T-helper 1 cell (primary cell): ENCODE measurements around the gene PASK.
"Not testable (repeated sequence)": the region's sequence is repeated elsewhere in the genome, so short reads cannot be mapped to it uniquely, and the experiment has no call there.

Experiments used
- DNase-seq, 5 donors: peaks; one replicate each; pipeline ENCODE4 v3.0.0-alpha.2; 2012 to 2020
- total RNA-seq, 4 donors: gene quantifications; one replicate each; lab custom pipeline; 2026; lab: John Stamatoyannopoulos, UW

The PASK gene
- total RNA-seq: 98.0 to 183 (median 151) reads per million in 4 donors

DNA sequence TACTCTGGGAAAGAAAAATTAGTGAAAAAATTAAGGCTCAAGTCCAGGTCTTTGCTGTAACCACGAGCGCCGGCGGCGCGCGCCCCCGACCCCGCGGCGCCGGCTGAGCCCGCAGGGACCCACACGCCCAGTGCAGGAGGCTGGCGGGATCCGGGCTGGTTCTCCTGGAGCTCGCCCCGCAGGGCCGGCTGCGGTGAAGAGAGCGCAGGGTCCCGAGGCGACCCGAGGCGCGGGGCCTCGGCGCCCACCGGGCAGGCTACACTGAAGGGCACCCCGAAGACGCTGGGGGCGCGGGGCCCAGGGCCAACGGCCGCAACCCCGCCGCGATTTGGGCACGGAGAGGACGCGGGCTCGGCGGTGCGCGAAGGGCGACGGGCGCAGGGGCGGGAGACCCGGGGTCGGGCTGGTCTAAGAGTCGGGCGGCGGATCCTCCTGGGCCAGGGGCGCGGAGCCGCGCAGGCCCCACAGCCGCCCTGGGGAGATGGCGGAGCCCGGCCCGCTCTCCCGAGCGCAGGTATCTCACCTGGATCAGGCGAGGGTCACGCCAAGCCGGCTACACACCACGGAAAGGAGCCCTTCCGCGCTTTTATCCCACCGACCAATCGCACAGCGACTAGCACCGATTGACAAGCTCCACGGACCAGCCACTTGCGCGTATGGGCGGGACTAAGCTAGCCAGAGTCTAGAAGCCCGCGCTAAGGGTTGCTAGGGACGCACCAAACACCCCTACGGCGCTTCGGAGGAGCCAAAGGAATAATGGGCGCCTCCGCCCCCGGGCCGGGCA lies at the start of gene PASK:
TSS of gene PASK (minus strand) at position 582 of the 784 bp plus-strand sequence. CDS start 6,440 bp downstream, outside the sequence.
- peak; percentile 86 to 95 (median 90) for DNase-seq

DNA sequence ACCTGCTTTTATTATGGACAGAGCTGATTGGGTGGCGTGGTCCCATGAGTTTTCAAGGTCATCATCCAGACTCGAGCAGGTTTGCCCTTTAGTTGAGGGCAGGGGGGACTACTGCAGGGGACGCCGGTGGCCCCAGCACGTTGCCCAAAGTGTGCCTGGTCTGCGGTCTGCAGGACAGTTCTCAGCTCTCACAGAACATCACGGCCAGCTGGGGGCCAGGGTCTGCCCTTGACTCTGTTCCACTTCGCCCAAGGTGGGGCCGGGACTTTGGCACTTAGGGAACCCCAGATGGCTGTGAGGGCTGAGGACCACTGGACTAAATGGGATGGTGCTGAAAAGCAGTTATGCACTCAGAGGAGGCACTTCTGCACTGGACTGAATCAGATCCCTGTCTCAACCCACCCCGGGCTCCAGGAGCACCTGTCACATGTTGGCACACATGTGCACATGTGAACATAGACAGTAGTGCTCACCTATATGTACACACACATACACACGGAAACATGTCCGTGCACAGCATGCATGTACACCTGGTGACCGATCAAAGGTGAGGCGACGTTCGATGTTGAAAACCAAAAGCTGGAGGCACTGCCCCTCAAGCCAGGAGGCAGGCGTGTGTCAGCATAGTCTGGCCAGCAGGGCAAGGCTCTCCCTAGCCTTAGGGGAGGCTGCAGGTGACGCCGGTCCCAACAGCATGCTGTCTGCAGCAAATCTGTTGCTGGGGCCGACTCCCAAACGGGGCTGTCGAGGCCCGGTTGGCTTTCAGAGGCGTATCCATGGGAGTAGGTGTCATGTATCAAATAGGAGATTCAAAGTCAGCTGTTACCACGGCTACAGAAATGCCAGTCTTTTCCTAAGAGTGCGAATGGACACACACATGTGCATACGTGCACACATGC lies 49.4 kb upstream of the PASK start:
- DNase-seq: no peak

DNA sequence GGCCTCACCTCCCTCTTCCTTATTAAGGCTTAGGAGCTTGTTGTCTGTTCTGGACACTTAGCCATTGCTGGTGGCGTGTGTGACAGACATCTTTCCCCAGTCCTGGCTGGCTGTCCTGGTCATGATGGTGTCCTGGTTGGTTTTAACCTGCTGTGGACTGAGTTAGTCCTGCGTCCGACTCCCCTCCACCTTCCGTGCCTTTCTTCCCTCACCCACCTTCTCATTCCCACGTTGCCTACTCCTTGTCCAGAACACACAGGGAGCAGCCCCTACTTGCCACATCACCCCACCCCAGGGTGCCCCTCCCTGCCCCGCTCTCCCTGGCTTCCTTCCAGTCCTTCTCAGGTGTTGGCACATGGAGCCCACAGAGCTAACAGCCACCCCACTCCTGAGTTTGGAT lies 48.7 kb upstream of the PASK start:
- no peak for DNase-seq

DNA sequence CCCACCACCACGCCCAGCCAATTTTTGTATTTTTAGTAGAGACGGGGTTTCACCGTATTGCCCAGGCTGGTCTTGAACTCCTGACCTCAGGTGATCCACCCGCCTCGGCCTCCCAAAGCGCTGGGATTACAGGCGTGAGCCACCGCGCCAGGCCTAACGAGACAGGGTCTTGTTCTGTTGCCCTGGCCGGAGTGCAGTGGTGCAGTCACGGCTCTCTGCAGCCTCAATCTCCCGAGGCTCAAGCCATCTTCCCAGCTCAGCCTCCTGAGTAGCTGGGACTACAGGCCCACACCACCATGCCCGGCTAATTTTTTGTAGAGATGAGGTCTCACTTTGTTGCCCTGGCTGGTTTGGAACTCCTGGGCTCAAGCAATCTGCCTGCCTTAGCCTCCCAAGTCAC lies 48.0 kb upstream of the PASK start:
- not testable (repeated sequence) for DNase-seq

DNA sequence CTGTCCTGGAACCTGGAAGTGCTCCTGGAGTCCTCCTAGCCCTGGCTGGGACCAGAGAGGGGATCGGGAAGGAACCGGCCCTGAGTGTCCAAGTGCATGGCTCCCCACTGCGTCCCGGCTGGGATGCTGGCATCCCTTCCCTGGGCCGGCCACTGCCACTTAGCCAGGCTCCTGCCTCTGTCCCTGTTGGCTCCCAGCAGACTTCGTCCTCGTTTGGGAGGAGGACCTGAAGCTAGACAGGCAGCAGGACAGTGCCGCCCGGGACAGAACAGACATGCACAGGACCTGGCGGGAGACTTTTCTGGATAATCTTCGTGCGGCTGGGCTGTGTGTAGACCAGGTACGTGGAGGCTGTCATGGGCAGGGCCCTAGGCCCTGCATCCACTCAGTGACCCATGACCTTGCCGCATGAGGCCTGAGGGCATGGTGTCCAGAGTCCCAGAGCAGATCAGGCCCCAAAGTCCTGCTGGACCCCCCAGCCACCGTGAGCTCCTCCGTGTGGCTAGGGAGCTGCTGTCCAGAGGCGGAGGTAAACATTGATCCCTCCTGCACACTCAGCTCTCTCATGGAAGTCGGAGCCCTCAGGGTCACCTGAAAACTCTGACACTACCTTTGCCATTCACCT lies 46.3 kb upstream of the PASK start:
- no peak for DNase-seq

DNA sequence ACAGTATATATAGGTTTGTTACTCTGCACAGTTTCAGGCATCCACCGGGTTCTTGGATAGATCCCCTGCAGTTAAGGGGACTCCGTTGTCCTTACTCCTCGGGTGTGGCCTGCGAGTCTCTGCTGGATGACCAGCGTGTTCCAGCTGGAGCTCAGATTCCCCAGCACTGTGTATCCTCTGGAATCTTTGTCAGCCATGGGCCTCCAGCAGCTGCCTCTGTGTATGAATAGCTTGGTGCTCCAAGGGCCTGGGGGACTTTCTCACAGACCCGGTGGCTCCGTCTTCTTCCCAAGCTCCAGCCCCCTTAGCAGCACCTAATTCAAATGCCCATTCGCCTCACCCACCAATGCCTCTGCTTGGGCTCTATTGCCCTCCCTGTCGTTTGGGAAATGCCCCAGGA lies 45.5 kb upstream of the PASK start:
- DNase-seq: no peak

DNA sequence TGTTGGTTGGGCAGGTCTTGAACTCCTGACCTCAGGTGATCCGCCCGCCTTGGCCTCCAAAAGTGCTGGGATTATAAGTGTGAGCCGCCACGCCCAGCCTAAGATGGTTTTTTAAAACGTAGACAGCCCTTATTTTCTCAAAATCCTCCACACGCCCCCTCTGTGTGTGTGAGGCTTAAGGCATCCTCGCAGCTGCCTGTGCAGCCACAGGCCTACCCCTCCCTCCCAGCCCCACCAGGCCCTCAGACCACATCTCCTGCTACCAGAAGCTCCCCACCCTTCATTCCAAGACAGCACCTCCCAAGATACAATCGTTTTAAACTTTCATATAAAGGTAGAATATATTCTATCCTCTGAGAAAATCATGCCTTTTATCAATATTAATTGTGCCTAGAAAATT lies 44.0 kb upstream of the PASK start:
- no peak for DNase-seq

DNA sequence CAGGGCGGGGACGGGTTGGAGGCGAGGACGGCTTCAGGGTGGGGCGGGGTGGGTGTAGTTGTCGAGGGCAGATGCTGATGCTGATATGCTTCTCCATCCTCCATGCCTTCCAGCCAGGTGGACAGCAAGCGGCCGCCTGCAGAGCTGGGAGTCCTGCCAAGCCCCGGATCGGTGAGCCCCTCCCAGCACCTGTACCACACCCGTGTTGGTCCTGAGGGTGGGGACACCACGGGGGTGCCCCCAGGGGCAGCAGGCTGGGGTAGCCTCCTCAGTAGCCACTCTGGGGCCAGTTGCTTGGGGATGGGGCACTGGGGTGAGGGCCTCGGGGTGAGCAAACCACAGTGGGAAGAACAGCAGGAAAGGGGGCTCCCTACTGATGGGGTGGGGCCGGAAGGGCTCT lies 41.8 kb upstream of the PASK start:
- DNase-seq: no peak

DNA sequence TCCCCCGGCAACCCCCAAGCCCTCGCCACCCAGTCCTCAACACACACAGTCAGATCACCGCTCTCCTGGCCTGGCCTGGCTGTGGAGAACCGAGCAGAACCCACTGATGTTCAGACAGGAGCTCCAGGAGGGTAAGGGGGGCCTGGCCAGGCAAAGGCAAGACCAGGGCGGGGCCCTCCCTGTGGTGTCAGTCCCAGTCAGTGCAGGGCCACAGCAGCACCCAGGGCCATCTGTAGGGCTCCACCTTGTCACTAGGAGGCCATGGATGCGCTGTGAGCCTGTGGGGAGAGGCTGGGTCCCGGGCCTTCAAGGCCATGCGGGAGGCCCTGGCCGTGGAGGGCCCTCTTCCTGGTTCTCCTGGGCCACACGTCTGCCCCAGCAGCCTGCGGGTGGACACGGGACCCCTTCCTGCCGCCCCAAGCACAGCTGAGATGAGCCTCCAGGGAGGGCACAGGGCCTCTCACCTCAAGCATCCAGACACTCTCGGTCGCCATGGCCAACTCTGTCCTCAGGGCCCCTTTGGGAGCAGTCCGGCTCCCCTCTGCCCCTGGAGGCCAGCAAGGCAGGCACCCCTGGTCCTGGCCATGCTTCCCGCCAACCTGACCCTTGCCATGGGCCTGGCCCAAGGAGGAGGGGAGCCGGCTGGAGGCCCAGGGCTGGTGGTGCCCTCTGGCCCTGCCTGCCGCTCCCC lies 41.2 kb upstream of the PASK start:
- DNase-seq: no peak

DNA sequence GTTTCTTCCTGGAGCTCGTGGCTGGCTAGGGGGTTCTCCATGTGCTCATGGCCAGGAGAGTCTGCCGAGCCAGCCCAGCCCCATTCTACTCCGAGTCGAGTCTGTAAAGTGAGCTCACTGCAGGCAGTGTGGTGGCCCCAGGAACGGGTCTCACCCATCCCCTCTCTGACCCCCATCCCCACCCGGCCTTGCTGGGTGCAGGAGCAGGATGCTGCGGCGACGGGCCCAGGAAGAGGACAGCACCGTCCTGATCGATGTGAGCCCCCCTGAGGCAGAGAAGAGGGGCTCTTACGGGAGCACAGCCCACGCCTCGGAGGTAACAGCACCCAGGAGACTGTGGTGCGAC lies 40.6 kb upstream of the PASK start:
- DNase-seq: no peak

DNA sequence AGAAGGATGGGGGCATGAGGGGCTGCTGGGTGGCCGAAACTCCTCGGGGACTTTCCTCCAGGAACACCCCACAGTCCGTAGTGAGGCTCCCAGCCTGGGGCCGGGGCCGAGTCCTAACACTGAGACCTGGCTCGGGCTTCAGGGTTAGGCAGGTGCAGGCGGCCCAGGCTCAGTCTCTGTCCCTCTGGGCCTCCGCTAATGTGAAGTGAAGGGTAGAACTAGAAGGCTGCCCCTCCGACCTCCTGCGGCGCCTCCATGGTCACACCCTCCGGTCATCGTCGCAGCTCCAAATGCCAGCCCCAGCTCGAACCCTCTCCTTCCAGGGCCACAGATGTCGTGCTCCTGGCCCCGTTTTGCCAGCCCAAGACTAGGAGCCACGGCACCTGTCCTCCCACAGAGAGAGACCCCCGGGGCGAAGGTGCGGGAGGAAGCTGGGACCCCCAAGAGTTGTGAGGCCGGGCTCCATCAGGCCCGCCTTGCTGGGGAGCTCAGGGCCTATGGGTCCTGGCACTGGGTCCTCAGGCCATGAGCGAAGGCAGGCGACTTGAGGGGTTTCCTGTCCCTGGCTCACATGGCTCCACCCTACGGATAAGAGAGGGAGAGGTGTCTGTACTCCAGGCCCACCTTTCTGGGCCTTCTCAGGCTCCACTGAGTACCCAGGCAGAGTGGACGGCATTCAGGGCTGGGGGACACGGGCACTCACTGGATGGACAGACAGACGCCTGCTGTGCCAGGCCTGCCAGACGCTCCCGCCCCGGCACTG lies 40.0 kb upstream of the PASK start:
- DNase-seq: no peak

DNA sequence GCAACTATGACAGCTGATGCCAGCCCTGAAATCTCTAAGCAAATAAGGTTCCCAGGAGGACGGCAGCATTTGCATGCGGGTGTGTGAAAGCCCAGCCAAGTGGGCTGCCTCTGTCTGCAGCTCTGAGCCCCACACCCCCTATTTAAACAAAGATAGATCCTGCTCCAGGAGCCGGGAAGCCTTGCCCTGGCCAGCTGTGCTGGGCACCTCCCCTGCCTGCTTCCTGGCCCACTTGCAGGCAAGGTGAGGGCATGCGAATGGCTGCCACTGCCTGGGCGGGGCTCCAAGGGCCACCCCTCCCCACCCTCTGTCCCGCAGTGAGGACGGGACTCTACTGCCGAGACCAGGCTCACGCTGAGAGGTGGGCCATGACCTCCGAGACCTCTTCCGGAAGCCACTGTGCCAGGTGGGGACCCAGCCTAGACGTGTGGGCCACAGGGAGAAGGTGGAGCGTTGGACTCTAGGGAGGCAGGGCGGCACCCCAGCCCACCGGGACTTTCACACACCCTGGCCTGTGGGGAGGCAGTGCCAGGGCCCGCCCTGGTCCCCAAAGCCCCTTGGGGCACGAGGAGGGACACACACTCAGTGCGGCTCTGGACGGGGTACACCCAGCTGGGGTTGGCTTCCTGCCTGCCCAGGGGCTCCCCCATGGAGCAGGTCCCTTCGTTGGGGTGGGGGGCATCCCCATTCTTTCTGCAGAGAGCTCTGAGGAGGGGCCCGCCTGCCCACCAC lies 39.3 kb upstream of the PASK start, which contains the start of gene ANO7:
TSS of gene ANO7 (plus strand) at position 317 of the 732 bp plus-strand sequence. CDS start 1,387 bp downstream, outside the sequence.
- DNase-seq: no peak

DNA sequence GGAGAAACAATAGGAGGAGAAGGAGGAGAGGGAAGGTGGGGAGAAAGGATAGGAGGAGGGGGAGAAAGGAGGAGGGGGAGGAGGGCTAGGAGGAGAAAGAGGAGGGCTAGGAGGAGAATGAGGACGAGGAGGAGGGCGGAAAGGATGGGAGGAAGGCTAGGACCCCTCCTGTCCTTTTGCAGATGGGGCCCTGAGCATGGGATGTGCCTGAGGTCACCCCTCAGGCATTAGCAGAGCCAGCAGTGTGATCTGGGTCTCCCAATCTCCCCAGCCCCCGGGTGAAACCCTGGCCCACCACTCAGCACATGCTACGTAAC lies 38.6 kb upstream of the PASK start:
- no peak for DNase-seq

DNA sequence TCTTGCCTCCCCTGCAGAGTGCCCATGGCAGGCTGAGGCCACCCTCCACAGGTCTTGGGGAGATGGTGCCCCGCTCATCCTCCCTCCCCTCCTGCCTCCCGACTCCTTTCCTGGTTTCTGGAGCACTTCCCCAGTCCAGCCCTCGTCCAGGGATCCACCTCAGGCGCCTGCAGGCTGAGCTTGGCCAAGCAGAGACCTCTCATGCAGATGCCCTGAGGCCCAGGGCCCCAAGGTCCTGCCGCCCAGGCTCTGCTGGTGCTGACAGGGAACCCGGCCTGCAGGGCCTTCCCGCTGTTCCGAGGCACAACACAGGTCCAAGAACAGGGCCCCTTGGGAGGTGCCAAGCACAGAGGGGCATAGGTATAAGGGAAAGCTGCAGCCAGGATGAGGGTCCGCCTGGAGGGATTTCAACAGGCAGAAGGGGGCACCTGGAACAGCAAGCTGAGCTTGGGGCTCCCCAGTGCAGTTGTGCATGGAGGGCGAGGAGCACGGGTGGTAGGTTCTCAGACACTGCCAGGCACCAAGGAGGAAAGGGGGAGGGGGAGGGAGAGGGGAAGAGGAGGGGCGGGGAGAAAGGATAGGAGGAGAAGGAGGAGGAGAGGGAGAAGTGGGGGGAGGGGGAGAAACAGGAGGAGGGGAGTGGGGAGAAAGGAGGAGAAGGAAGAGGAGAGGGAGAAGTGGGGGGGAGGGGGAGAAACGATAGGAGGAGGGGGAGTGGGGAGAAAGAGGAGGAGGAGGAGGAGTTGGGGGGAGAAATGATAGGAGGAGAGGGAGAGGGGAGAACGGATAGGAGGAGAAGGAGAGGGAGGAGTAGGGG lies 38.0 kb upstream of the PASK start:
- DNase-seq: no peak

DNA sequence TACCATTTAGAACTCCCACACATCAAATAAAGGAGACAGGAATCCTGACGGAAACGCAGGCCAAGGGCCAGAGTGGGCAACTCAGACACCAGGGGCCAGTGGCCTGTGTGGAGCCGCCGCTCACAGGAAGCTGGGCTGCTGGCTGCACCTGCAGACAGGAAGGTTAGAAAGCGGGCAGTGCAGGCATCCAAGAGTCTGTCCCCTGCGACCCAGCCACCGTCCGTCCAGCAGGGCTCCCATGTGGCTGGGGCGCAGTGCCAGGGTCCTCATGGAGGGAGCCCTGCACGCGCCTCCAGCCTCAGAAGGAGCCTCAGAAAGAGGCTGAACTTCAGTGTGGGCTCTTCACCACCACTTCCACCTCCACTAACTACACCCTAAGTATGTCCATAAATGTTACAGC lies 36.7 kb upstream of the PASK start:
- no peak for DNase-seq

DNA sequence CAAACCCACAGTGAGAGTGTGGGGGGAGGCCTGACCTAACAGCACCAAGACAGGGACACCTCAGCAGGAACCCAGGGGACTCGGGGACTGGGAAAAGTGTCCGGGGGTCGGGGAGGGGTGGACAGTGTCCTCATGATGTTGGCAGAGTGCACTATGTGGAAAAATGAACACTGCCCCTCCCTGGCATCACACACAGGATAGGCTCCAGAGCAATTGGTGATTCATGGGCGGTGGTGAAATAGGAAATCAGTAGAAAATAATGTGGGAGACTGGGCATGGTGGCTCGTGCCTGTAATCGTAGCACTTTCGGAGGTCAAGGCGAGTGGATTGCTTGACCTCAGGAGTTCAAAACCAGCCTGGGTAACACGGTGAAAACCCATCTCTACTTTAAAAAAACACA lies 35.6 kb upstream of the PASK start:
- no peak for DNase-seq

DNA sequence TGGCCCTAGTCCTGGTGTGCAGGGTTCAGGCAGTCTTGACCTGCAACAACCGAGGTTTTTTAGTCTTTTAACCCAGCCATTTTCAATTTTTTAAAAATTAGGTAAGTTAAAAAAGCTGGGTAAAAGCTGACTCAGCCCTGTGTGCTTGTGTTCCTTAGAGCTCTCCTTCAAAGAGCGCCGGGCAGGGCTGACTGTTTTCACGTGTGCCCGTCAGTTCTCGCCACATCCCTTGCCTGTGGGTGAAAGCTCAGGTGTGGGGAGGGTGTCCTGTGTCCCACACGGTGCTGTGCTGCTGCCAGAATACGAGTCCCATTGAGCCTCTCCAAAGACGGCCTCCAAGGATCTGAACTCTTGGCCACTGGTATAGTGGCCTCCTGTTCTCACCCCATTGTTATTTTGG lies 33.9 kb upstream of the PASK start:
- no peak for DNase-seq

DNA sequence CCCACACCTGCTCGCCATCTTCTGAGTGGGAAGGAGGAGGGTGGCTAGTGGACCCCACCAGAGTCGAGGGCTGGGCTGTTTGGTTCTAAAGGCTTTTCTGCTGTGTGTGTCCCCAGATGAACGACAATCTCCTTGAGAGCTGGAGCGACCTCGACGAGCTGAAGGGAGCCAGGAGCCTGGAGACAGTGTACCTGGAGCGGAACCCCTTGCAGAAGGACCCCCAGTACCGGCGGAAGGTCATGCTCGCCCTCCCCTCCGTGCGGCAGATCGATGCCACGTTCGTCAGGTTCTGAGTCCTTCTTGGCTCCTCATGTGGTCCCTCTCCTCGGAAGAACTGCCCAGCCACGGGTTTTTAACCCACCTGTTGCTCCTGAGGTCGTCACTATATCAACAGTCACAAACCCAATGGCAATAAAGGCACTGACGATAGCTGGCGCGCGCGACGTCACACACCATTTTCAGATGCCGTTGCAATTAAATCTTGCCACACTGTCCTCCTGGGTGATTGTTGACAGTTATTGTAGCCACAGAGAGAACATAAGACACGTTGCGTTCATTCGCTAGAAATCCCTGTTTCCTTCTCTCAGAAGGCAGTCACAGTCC lies 33.4 kb upstream of the PASK start:
- DNase-seq: no peak

DNA sequence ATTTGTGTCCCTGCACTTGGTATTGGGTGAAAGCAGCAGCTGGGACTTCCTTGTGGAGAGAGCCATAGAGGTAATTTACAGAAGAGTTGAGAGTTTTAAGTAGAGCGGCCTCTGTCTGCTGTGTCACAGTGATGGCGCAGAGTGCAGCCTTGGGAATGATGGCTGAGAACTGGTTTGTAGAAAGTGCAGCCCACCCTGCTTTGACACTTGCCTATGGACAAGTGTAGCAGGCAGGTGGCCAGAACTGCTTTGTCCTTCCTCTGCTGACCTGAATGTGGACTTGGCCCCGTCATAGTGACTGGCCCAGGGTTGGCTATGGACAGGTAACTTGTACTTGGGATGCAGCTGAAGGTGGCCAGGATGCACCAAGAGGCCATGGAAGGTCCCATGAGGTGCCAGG lies 32.9 kb upstream of the PASK start:
- no peak for DNase-seq

DNA sequence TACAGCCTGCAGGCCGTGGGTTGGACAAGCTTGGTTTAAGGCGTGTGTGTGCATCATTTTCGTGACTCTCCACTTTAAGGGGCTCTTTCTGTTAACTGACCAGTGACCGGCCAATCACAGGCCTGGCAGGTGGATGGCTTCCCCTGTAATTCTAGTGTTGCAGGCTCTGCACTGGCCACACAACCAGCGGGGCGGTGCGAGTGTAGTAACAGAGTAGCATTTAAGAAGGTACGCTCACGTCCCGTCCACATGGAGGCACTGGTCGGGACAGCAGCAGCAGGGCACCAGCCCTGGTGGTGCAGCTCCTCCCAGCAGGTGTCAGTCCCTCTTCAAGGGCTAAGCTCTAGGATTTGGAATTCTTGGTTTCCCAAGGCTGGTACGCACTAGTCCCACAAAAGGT lies 31.2 kb upstream of the PASK start:
- DNase-seq: no peak
